Activated CD4-positive, alpha-beta T cell treated with anti-CD3 and anti-CD28 coated beads, Interleukin-2, amount 50 U/mL, for 48 hours (primary cell): ENCODE measurements around the gene XPNPEP1.
A peak's percentile ranks its signal among the peaks of the same experiment; 100 is the strongest.

Experiments used
- DNase-seq, 2 experiments: peaks; one replicate each; pipeline ENCODE4 v3.0.0-alpha.2; 2020

The XPNPEP1 gene

GRCh38 chr10:109861081-109861480 is 62.2 kb downstream of the XPNPEP1 start:
- no peak for DNase-seq

GRCh38 chr10:109859221-109859620 is 64.1 kb downstream of the XPNPEP1 start:
- no peak for DNase-seq

GRCh38 chr10:109855746-109856145 is 67.6 kb downstream of the XPNPEP1 start:
- DNase-seq, result no peak

- DNase-seq, result no peak
Observed at GRCh38 chr10:109853921-109854320, 69.4 kb downstream of the XPNPEP1 start.

GRCh38 chr10:109852475-109853037 is 70.8 kb downstream of the XPNPEP1 start:
- peak; percentile 80 to 83 for DNase-seq

GRCh38 chr10:109851616-109852474 is 71.5 kb downstream of the XPNPEP1 start:
- DNase-seq, result no peak

- no peak for DNase-seq
Observed at GRCh38 chr10:109846832-109847231, 76.5 kb downstream of the XPNPEP1 start.

- DNase-seq, result no peak
Observed at GRCh38 chr10:109845308-109845707, 78.0 kb downstream of the XPNPEP1 start.

- no peak for DNase-seq
Observed at GRCh38 chr10:109838592-109839244, 84.6 kb downstream of the XPNPEP1 start.

GRCh38 chr10:109837384-109837783 is 85.9 kb downstream of the XPNPEP1 start:
- DNase-seq, result no peak

- no peak for DNase-seq
Observed at GRCh38 chr10:109835257-109835656, 88.1 kb downstream of the XPNPEP1 start.

- DNase-seq, result no peak
Observed at GRCh38 chr10:109831846-109832245, 91.5 kb downstream of the XPNPEP1 start.

- DNase-seq, result no peak
Observed at GRCh38 chr10:109824206-109824605, 99.1 kb downstream of the XPNPEP1 start.

GRCh38 chr10:109823196-109823595 is 100.1 kb downstream of the XPNPEP1 start:
- DNase-seq, result no peak

GRCh38 chr10:109821672-109822071 is 101.6 kb downstream of the XPNPEP1 start:
- no peak for DNase-seq

- no peak for DNase-seq
Observed at GRCh38 chr10:109820620-109821405, 102.5 kb downstream of the XPNPEP1 start.

GRCh38 chr10:109819807-109820206 is 103.5 kb downstream of the XPNPEP1 start:
- no peak for DNase-seq
